GM23338 (cell line): ENCODE measurements around the gene ATP10B.

Experiments used
- POLR2AphosphoS5 ChIP-seq: IDR thresholded peaks from 2 replicates; pipeline ENCODE4 v1.6.1; 2016; ENCODE audit warnings: antibody characterized with exemption, low read depth
- TF ChIP-seq, protein P1 (sequence below), 2 experiments: fragments of 200-600 bp in 1 of 2; sonication (generic) in 1 of 2; conservative IDR thresholded peaks; 2 replicates each; pipeline versions ENCODE4 v1.5.1 to v1.6.1; 2016 to 2017; ENCODE audit warnings: antibody characterized with exemption in 2 of 2, low read depth in 2 of 2, mild to moderate bottlenecking in 2 of 2, moderate library complexity in 1 of 2
- TF ChIP-seq, protein P2 (sequence below): fragments of 250-450 bp; sonication (Bioruptor Pico); IDR thresholded peaks from 2 replicates; pipeline ENCODE4 v1.5.0; 2020; ENCODE audit warnings: mild to moderate bottlenecking, moderate library complexity
- TF ChIP-seq, protein P3 (sequence below): IDR thresholded peaks from one replicate; pipeline ENCODE4 v1.6.1; 2018; ENCODE audit warnings: antibody characterized with exemption; ENCODE audit not compliant: unreplicated experiment

DNA sequence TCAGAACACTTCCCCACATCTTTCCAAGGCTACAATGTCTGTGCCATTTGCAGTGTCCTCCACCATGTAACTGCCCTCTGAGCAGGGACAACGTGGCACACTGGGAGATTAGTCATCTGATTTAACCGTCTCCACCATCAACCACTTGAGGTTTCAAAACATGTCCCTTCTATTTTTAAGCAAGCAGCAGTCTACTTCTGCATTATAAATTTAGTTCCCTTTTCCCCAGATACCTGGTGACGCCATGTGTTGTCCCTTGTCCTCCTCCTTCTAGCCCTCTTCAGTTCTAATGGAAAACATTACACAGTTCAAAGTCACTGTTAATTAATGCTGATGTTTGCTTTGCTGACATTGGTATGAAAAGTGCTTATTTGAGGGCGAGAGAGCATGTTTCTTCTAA, 52.8 kb downstream of the ATP10B start:
- TF ChIP-seq, protein P1, sequence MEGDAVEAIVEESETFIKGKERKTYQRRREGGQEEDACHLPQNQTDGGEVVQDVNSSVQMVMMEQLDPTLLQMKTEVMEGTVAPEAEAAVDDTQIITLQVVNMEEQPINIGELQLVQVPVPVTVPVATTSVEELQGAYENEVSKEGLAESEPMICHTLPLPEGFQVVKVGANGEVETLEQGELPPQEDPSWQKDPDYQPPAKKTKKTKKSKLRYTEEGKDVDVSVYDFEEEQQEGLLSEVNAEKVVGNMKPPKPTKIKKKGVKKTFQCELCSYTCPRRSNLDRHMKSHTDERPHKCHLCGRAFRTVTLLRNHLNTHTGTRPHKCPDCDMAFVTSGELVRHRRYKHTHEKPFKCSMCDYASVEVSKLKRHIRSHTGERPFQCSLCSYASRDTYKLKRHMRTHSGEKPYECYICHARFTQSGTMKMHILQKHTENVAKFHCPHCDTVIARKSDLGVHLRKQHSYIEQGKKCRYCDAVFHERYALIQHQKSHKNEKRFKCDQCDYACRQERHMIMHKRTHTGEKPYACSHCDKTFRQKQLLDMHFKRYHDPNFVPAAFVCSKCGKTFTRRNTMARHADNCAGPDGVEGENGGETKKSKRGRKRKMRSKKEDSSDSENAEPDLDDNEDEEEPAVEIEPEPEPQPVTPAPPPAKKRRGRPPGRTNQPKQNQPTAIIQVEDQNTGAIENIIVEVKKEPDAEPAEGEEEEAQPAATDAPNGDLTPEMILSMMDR (conservative IDR thresholded peaks at IDR 0.05; ENCODE audit: low read depth in 2 of 2), result no peak
- TF ChIP-seq POLR2AphosphoS5, result no peak
- TF ChIP-seq, protein P2, sequence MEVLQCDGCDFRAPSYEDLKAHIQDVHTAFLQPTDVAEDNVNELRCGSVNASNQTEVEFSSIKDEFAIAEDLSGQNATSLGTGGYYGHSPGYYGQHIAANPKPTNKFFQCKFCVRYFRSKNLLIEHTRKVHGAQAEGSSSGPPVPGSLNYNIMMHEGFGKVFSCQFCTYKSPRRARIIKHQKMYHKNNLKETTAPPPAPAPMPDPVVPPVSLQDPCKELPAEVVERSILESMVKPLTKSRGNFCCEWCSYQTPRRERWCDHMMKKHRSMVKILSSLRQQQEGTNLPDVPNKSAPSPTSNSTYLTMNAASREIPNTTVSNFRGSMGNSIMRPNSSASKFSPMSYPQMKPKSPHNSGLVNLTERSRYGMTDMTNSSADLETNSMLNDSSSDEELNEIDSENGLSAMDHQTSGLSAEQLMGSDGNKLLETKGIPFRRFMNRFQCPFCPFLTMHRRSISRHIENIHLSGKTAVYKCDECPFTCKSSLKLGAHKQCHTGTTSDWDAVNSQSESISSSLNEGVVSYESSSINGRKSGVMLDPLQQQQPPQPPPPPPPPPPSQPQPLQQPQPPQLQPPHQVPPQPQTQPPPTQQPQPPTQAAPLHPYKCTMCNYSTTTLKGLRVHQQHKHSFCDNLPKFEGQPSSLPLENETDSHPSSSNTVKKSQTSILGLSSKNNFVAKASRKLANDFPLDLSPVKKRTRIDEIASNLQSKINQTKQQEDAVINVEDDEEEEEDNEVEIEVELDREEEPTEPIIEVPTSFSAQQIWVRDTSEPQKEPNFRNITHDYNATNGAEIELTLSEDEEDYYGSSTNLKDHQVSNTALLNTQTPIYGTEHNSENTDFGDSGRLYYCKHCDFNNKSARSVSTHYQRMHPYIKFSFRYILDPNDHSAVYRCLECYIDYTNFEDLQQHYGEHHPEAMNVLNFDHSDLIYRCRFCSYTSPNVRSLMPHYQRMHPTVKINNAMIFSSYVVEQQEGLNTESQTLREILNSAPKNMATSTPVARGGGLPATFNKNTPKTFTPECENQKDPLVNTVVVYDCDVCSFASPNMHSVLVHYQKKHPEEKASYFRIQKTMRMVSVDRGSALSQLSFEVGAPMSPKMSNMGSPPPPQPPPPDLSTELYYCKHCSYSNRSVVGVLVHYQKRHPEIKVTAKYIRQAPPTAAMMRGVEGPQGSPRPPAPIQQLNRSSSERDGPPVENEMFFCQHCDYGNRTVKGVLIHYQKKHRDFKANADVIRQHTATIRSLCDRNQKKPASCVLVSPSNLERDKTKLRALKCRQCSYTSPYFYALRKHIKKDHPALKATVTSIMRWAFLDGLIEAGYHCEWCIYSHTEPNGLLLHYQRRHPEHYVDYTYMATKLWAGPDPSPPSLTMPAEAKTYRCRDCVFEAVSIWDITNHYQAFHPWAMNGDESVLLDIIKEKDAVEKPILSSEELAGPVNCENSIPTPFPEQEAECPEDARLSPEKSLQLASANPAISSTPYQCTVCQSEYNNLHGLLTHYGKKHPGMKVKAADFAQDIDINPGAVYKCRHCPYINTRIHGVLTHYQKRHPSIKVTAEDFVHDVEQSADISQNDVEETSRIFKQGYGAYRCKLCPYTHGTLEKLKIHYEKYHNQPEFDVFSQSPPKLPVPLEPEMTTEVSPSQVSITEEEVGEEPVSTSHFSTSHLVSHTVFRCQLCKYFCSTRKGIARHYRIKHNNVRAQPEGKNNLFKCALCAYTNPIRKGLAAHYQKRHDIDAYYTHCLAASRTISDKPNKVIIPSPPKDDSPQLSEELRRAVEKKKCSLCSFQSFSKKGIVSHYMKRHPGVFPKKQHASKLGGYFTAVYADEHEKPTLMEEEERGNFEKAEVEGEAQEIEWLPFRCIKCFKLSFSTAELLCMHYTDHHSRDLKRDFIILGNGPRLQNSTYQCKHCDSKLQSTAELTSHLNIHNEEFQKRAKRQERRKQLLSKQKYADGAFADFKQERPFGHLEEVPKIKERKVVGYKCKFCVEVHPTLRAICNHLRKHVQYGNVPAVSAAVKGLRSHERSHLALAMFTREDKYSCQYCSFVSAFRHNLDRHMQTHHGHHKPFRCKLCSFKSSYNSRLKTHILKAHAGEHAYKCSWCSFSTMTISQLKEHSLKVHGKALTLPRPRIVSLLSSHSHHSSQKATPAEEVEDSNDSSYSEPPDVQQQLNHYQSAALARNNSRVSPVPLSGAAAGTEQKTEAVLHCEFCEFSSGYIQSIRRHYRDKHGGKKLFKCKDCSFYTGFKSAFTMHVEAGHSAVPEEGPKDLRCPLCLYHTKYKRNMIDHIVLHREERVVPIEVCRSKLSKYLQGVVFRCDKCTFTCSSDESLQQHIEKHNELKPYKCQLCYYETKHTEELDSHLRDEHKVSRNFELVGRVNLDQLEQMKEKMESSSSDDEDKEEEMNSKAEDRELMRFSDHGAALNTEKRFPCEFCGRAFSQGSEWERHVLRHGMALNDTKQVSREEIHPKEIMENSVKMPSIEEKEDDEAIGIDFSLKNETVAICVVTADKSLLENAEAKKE (CRISPR knock-in tag), result no peak
- TF ChIP-seq, protein P3, sequence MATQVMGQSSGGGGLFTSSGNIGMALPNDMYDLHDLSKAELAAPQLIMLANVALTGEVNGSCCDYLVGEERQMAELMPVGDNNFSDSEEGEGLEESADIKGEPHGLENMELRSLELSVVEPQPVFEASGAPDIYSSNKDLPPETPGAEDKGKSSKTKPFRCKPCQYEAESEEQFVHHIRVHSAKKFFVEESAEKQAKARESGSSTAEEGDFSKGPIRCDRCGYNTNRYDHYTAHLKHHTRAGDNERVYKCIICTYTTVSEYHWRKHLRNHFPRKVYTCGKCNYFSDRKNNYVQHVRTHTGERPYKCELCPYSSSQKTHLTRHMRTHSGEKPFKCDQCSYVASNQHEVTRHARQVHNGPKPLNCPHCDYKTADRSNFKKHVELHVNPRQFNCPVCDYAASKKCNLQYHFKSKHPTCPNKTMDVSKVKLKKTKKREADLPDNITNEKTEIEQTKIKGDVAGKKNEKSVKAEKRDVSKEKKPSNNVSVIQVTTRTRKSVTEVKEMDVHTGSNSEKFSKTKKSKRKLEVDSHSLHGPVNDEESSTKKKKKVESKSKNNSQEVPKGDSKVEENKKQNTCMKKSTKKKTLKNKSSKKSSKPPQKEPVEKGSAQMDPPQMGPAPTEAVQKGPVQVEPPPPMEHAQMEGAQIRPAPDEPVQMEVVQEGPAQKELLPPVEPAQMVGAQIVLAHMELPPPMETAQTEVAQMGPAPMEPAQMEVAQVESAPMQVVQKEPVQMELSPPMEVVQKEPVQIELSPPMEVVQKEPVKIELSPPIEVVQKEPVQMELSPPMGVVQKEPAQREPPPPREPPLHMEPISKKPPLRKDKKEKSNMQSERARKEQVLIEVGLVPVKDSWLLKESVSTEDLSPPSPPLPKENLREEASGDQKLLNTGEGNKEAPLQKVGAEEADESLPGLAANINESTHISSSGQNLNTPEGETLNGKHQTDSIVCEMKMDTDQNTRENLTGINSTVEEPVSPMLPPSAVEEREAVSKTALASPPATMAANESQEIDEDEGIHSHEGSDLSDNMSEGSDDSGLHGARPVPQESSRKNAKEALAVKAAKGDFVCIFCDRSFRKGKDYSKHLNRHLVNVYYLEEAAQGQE, result no peak
